Mesodermal cell (in vitro differentiated cells): Measurements from ENCODE around the gene ARFGAP1.
"Not testable (repeated sequence)": the region's sequence is repeated elsewhere in the genome, so short reads cannot be mapped to it uniquely, and the experiment has no call there.

Experiments
- H3K27ac ChIP-seq: 2 replicates; pipeline ENCODE4 v1.7.0; 2013; ENCODE audit warnings: mild to moderate bottlenecking, low read depth, low read length, moderate library complexity; ENCODE audit not compliant: severe bottlenecking
- H3K36me3 ChIP-seq: 2 replicates; pipeline ENCODE4 v1.7.1; 2013; ENCODE audit warnings: mild to moderate bottlenecking, low read length, moderate library complexity; ENCODE audit not compliant: control insufficient read depth, insufficient read depth
- H3K4me1 ChIP-seq: one replicate; pipeline ENCODE4 v1.7.1; 2013; ENCODE audit warnings: mild to moderate bottlenecking, low read length; ENCODE audit not compliant: insufficient read depth, control insufficient read depth, poor library complexity, severe bottlenecking
- H3K4me3 ChIP-seq: 2 replicates; pipeline ENCODE4 v1.7.0; 2013; ENCODE audit warnings: low read length, control low read depth, mild to moderate bottlenecking; ENCODE audit not compliant: insufficient read depth, poor library complexity, severe bottlenecking; ENCODE audit errors: extremely low read depth
- H3K9me3 ChIP-seq: 2 replicates; pipeline ENCODE4 v1.7.1; 2013; ENCODE audit warnings: mild to moderate bottlenecking, low read length, moderate library complexity; ENCODE audit not compliant: control insufficient read depth
- WGBS, 2 experiments: methylation state at CpG; one replicate each; pipeline ENCODE4 v1.1.5; 2013; ENCODE audit warnings: missing lambda C conversion rate in 2 of 2; ENCODE audit not compliant: insufficient coverage in 2 of 2; 5-methylcytosine and 5-hydroxymethylcytosine counted together

ARFGAP1 gene

GRCh38 chr20:63241272-63241671 lies 31.3 kb upstream of the ARFGAP1 start:
- Histone ChIP-seq H3K4me3 (no peak overlapping the region), H3K4me1 (peaks cover 6% of the 10 kb centered on the region), H3K36me3 (no peaks in the 10 kb centered on the region), H3K9me3 (no peaks in the 10 kb centered on the region), H3K27ac (no peak overlapping the region)
- WGBS, 2 experiments = 92 to 93% methylated on average over 9 to 11 of the region's 11 CpGs

- no peak overlapping the region for H3K27ac ChIP-seq
- no peaks in the 10 kb centered on the region for H3K9me3 ChIP-seq
- no peaks in the 10 kb centered on the region for H3K36me3 ChIP-seq
- 94 to 99% methylated on average over 10 to 21 of the region's 21 CpGs for WGBS, 2 experiments
- H3K4me3 ChIP-seq = no peak overlapping the region
- no peaks in the 10 kb centered on the region for H3K4me1 ChIP-seq
Measured at GRCh38 chr20:63242736-63243135, 29.9 kb upstream of the ARFGAP1 start.

GRCh38 chr20:63243604-63244247 lies 28.9 kb upstream of the ARFGAP1 start:
- Histone ChIP-seq H3K4me3 (no peak overlapping the region), H3K27ac (no peak overlapping the region), H3K9me3 (no peaks in the 10 kb centered on the region), H3K36me3 (no peaks in the 10 kb centered on the region), H3K4me1 (no peaks in the 10 kb centered on the region)
- WGBS, 2 experiments = 90 to 92% methylated on average over 20 to 25 of the region's 25 CpGs

- H3K4me1 ChIP-seq = no peaks in the 10 kb centered on the region
- 96 to 98% methylated on average over 10 of the region's 10 CpGs for WGBS, 2 experiments
- no peak overlapping the region for H3K4me3 ChIP-seq
- H3K27ac ChIP-seq = no peak overlapping the region
- no peaks in the 10 kb centered on the region for H3K36me3 ChIP-seq
- no peaks in the 10 kb centered on the region for H3K9me3 ChIP-seq
Measured at GRCh38 chr20:63244468-63244867, 28.1 kb upstream of the ARFGAP1 start.

- H3K4me3 ChIP-seq = no peak overlapping the region
- no peaks in the 10 kb centered on the region for H3K36me3 ChIP-seq
- WGBS, 2 experiments = 64 to 68% methylated on average over 39 to 47 of the region's 50 CpGs
- H3K9me3 ChIP-seq = no peaks in the 10 kb centered on the region
- H3K4me1 ChIP-seq = no peaks in the 10 kb centered on the region
- H3K27ac ChIP-seq = no peak overlapping the region
Measured at GRCh38 chr20:63246490-63247288, 25.9 kb upstream of the ARFGAP1 start.

- Histone ChIP-seq H3K27ac (no peak overlapping the region), H3K4me1 (no peaks in the 10 kb centered on the region), H3K4me3 (no peak overlapping the region), H3K36me3 (no peaks in the 10 kb centered on the region), H3K9me3 (no peaks in the 10 kb centered on the region)
- 88 to 96% methylated on average over 19 to 20 of the region's 24 CpGs for WGBS, 2 experiments
Measured at GRCh38 chr20:63247671-63248228, 24.9 kb upstream of the ARFGAP1 start.

- Histone ChIP-seq H3K9me3 (no peaks in the 10 kb centered on the region), H3K4me3 (no peak overlapping the region), H3K27ac (no peak overlapping the region), H3K36me3 (no peaks in the 10 kb centered on the region), H3K4me1 (peaks cover 3% of the 10 kb centered on the region)
- WGBS, 2 experiments = 88 to 91% methylated on average over 22 to 25 of the region's 25 CpGs
Measured at GRCh38 chr20:63248835-63249591, 23.6 kb upstream of the ARFGAP1 start.

- Histone ChIP-seq H3K36me3 (no peaks in the 10 kb centered on the region), H3K27ac (no peak overlapping the region), H3K9me3 (no peaks in the 10 kb centered on the region), H3K4me3 (no peak overlapping the region), H3K4me1 (peaks cover 3% of the 10 kb centered on the region)
- 96 to 98% methylated on average over 13 to 15 of the region's 15 CpGs for WGBS, 2 experiments
Measured at GRCh38 chr20:63249891-63250290, 22.7 kb upstream of the ARFGAP1 start.

GRCh38 chr20:63251350-63251749 lies 21.3 kb upstream of the ARFGAP1 start:
- not testable (repeated sequence) for H3K27ac ChIP-seq, H3K4me3 ChIP-seq, H3K36me3 ChIP-seq, H3K9me3 ChIP-seq, H3K4me1 ChIP-seq
- 18 to 48% methylated on average over 8 to 9 of the region's 14 CpGs for WGBS, 2 experiments

- Histone ChIP-seq H3K36me3 (no peaks in the 10 kb centered on the region), H3K4me3 (no peak overlapping the region), H3K9me3 (no peaks in the 10 kb centered on the region), H3K4me1 (peaks cover 6% of the 10 kb centered on the region), H3K27ac (no peak overlapping the region)
- WGBS, 2 experiments = 38 to 58% methylated on average over 8 of the region's 8 CpGs
Measured at GRCh38 chr20:63252284-63252711, 20.3 kb upstream of the ARFGAP1 start.
